ENCODE measurements around the gene CYB5R4.
A peak's percentile ranks its signal among the peaks of the same experiment; 100 is the strongest.

The CYB5R4 gene

DNA sequence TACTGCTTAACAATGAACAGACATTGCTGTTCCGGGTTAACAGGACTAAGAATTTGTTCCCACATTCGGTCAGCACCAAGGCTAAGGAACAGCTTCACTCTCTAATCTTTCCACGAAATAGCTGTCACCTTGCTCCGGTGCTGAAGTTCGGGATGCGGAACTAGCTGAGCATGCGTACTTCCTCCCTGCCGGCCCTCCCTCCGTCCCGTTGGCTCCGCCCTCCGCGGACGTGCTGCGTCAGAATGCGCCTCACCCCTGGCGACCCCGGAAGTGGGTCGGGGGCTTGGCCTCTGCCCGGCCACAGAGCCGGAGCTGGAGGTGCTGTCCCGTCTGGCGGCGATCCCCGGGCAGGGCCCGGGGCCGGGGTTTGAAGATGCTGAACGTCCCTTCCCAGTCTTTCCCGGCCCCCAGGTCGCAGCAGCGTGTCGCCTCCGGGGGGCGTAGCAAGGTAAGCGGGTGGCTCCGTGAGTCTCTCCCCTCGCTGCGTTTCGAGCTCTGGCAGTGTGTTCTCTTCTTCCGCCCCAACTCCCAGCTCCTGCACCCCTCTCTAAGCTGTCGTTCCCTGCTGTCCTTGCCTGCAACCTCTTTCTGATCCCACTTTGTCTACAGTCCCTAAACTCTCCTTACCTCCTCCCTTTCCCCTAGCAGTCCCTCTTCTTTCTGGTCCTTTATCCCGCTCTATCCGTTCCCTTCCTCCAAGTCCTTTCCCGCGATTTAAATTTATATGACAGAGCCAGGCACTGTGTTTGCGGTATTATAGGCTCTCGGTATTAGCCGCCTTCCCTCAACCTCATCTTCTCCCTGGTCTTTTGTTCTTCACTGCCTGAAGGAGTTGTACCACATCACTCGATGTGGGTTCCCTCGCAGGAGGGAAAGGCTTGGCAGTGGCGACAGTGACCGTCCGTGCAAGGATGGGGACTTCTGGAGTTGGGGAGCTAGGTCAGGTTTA is at the start of gene CYB5R4:
TSS of gene CYB5R4 (plus strand) at position 280 of the 949 bp plus-strand sequence. CDS start at position 374, 94 bp downstream.
- peak; percentile 86 to 90 for DNase-seq (ENCODE audit: extremely low read depth in 1 of 2, low read depth in 1 of 2)

GRCh38 chr6:83812595-83812994 is 46.9 kb upstream of the CYB5R4 start:
- no peak for DNase-seq (ENCODE audit: extremely low read depth in 1 of 2, low read depth in 1 of 2)

DNA sequence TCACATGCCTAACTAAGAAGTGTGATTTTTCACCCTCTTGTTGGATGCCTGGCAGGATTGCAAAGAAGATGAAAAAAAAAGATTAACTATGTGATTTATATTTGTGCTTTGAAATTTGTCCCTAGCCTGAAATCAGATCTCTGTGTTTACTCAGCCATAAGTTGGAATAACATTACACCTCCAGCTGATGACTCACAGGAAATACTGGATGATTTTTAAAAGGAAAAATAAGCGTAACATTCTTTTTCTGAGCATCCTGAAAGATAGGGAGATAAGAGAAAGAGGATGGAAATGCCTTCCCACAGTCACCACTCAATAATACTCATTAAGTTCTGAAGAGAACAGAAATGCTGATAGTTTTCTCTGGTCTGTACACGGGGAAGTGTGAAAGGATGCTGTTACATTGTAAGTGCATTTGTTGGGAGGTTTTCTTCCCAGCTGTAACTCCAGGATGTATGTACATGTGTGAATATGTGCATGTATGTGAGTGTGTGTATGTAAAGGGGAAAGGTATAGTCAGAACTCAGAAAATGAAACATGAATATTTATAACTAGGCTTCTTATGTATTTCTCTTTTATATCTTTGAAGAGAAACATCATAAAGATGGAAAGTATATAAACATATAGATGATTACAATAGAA is 43.7 kb upstream of the CYB5R4 start:
- DNase-seq (ENCODE audit: extremely low read depth in 1 of 2, low read depth in 1 of 2) = no peak

GRCh38 chr6:83822629-83823169 is 36.8 kb upstream of the CYB5R4 start:
- DNase-seq (ENCODE audit: extremely low read depth in 1 of 2, low read depth in 1 of 2) = no peak

DNA sequence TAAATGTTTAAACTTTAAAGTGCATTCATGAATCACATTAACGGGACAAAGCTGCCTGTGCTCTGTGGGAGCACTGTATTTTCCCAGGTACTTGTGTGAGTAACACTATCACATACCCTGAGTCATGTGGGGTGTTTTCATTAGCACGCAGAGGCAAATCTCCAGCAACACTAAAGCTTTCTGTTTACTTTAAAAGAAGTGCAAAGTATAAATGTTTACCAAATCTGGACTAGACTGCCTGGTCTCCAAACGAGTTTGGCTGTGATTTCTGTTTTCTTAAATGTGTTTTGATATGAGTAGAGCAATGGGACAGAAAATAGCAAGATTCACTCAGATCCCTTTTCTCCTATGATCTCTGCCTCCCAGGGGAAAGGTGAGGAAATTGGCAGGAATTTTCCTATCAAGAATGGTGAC is 35.1 kb upstream of the CYB5R4 start:
- no peak for DNase-seq (ENCODE audit: extremely low read depth in 1 of 2, low read depth in 1 of 2)

DNA sequence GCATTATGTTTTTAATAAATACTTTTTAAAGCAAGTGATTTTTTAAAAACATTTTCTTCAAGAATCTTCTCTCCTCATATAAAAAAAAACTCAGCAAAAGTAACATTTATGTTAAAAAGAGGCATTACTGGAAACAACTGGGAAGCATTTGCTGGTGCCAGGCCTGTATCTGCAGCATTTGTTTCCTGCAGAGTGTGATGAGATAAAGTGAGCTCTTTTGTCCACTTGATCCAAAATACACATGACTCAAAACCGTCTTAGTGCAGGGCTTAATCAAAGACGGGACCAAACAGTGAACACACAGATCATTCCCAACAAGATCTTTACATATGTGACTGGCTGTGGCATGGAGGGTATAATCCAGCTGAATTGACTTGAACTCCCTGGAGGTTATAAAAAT is 34.7 kb upstream of the CYB5R4 start:
- DNase-seq (ENCODE audit: extremely low read depth in 1 of 2, low read depth in 1 of 2) = no peak

DNA sequence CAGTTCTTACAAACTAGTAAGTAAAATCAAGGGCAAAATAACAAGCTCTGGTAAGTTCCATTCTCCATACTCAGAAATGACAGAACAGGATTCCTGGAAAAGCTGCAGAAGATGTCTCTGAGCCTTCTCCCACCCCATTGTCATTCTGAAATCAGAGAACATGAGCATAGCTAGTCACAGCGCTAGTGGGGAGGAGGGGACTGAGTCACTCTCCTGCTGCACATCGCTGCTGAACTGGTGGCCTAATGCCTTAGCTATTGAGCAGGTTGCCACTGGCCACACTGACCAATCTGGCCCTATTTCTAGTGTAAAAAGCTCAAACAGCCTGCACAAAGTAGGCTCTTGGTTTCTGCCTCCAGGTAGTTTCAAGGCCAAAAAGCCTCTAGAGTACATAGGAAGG is 32.4 kb upstream of the CYB5R4 start:
- no peak for DNase-seq (ENCODE audit: extremely low read depth in 1 of 2, low read depth in 1 of 2)

DNA sequence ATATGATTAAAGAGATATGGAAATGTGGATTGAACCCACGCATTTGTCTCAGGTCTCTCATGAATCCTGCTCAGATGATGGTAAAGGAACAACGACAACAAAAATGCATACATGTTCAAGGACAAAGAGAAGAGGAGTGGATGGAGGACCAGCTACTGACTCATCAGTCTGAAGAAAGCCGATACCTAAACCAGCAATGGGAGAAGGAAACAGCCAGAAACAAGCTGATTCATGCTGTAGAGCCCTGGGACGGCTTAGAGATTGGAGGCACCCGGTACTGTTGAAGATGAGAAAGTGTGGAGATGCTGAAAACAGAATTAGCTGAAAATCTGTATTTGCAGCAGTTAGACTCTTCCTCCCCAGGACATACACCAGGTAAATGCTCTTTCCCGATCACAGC is 20.8 kb upstream of the CYB5R4 start:
- DNase-seq (ENCODE audit: extremely low read depth in 1 of 2, low read depth in 1 of 2) = no peak

GRCh38 chr6:83844170-83844569 is 15.3 kb upstream of the CYB5R4 start:
- DNase-seq (ENCODE audit: extremely low read depth in 1 of 2, low read depth in 1 of 2) = no peak

DNA sequence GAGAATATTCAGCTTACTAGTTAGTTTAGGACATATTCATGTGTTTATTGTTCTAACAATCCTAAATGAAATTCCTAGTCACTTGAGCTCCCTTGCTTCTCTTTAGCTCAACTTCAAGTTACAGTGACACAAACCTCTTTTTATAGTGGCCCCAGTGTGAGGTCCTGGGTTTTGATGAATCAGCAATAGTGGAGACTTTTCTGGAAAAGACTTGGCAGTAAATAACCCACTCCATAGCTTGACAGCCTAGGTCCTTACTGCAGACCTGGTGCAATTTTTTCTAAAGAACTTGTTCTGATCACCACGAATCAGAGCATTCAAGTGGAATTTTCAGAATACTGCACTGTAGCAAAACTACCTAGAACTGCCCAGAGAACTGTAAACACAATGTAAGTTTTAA is 13.2 kb upstream of the CYB5R4 start:
- DNase-seq (ENCODE audit: extremely low read depth in 1 of 2, low read depth in 1 of 2) = no peak

DNA sequence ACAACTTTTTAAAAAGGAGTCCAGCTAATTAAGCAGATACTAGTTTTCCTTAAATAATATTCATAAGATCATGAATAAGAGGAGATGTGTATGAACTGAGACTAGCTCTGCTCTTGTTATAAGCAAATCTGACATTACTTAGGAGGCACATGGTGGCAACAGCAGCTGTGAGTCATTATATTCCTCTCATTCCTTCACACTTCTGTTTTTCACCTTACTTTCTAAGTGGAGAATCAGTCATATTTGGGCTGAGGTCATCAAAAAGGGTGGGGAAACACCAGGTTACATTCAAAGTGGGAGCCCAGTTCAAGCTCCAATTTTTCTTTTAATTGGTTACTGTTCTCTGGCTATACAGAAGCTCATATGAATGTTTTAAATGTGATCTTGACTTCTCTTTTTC is 12.3 kb upstream of the CYB5R4 start:
- no peak for DNase-seq (ENCODE audit: extremely low read depth in 1 of 2, low read depth in 1 of 2)

DNA sequence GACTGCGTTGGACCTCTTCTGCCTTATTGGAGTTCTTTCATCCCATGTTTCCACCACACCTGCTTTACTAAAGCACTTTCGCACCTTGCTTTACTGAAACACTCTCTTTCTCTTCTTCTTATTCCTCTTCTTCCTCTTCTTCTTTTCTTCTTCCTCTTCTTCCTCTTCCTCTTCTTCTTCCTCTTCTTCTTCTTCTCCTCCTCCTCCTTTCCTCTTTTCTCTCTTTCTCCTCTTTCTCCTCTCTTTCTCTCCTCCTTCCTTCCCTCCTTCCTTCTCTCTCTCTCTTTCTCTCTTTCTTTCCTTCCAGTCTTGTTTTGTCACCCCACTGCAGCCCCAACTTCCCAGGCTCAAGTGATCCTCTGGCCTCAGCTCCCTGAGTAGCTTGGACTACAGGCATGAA is 10.4 kb upstream of the CYB5R4 start:
- DNase-seq (ENCODE audit: extremely low read depth in 1 of 2, low read depth in 1 of 2) = no peak

DNA sequence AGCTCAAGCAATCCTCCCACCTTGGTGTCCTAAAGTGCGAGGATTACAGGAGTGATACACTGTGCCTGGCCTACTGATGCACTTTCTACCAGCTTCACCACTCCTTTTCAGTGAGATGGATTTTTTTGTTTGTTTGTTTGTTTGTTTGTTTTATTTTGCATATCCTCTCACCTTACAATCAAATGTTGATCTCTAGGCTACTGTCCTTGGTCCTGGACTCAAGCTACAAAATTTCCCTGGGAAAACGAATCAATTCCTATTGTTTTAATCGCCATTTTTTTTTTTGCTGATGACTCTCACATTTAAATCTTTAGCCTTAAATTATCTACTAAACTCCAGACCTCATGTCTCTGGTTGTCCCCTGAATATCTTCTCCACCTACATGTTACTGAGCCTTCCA is 9.9 kb upstream of the CYB5R4 start:
- no peak for DNase-seq (ENCODE audit: extremely low read depth in 1 of 2, low read depth in 1 of 2)

GRCh38 chr6:83852528-83853177 is 6.8 kb upstream of the CYB5R4 start:
- DNase-seq (ENCODE audit: extremely low read depth in 1 of 2, low read depth in 1 of 2) = no peak

GRCh38 chr6:83853178-83854000 is 6.1 kb upstream of the CYB5R4 start, which contains the start of gene RIPPLY2:
Gene RIPPLY2, plus strand, starts transcription at chr6:83853360. Its CDS starts 57 bp downstream, at chr6:83853417.
- no peak for DNase-seq (ENCODE audit: extremely low read depth in 1 of 2, low read depth in 1 of 2)

DNA sequence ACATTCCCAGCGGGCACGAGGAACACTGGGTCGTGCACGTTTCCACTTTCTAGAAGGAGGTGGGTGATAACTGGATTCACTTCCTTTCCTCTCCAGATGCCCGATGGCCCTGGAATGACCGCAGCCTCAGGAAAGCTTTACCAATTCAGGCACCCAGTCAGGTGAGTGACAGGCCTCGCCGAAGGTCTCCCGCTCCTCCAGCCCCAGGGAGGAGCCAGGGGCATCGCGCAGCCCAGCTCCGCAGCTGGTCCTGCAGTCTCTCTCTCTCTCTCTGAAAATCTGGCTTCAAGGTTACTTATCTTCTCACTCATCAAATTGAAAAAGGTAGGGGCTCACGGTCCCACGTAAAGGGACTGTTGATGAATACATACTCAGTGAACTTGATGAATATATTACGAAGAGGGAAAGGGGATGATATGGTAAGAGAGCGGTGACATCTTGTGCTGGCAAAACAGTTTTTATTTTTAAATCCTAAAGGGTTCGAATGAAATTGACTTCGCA is 5.4 kb upstream of the CYB5R4 start:
- no peak for DNase-seq (ENCODE audit: extremely low read depth in 1 of 2, low read depth in 1 of 2)

- DNase-seq (ENCODE audit: extremely low read depth in 1 of 2, low read depth in 1 of 2) = no peak
Observed at GRCh38 chr6:83854766-83855165, 4.7 kb upstream of the CYB5R4 start.

GRCh38 chr6:83860359-83860755 is 868 bp downstream of the CYB5R4 start:
- no peak for DNase-seq (ENCODE audit: extremely low read depth in 1 of 2, low read depth in 1 of 2)

GRCh38 chr6:83860782-83861495 is 1.4 kb downstream of the CYB5R4 start:
- no peak for DNase-seq (ENCODE audit: extremely low read depth in 1 of 2, low read depth in 1 of 2)

Measured in stimulated activated CD8-positive, alpha-beta memory T cell treated with anti-CD3 and anti-CD28 coated beads, Interleukin-7, amount 100 ng/mL, for 48 hours (primary cell).